Neural cell (in vitro differentiated cells): ENCODE results near the gene IGSF21. TPM values are rescaled to one million over a fixed set of nuclear protein-coding genes. Genes with fewer than 3 reads are reported as not detected.

ENCODE experiments used
- H2AFZ ChIP-seq: fragments of 200-600, 300-800 bp; sonication (generic), shearing (Covaris generic); 2 replicates; pipeline ENCODE4 v1.6.0; 2014; ENCODE audit warnings: low read depth, mild to moderate bottlenecking, antibody characterized with exemption, low read length, moderate library complexity
- H3F3A ChIP-seq: fragments of 200-600 bp; shearing (Covaris generic); 2 replicates; pipeline ENCODE4 v1.6.1; 2016; ENCODE audit warnings: mild to moderate bottlenecking, moderate library complexity, mixed read lengths, antibody characterized with exemption, low read length; ENCODE audit not compliant: insufficient read depth, poor library complexity, severe bottlenecking
- H3K27ac ChIP-seq: fragments of 200-600, 300-800 bp; sonication (generic), shearing (Covaris generic); 2 replicates; pipeline ENCODE4 v1.5.1; 2014; ENCODE audit warnings: mild to moderate bottlenecking, low read length, moderate library complexity
- H3K27me3 ChIP-seq: fragments of 300-800, 200-600 bp; sonication (generic), shearing (Covaris generic); 2 replicates; pipeline ENCODE4 v1.6.0; 2014; ENCODE audit warnings: mild to moderate bottlenecking, low read depth, low read length, moderate library complexity; ENCODE audit not compliant: insufficient read depth
- H3K36me3 ChIP-seq: fragments of 300-800, 200-600 bp; sonication (generic), shearing (Covaris generic); 2 replicates; pipeline ENCODE4 v1.5.1; 2014; ENCODE audit warnings: mild to moderate bottlenecking, antibody characterized with exemption, low read length, moderate library complexity; ENCODE audit not compliant: insufficient read depth
- H3K4me2 ChIP-seq: fragments of 300-800, 200-600 bp; sonication (generic), shearing (Covaris generic); 2 replicates; pipeline ENCODE4 v1.6.0; 2014; ENCODE audit warnings: mild to moderate bottlenecking, low read length
- H3K4me3 ChIP-seq: fragments of 300-800, 200-600 bp; sonication (generic), shearing (Covaris generic); 2 replicates; pipeline ENCODE4 v1.5.1; 2014; ENCODE audit warnings: mild to moderate bottlenecking, low read length, moderate library complexity
- H3K79me2 ChIP-seq: fragments of 200-600 bp; shearing (Covaris generic); replicated peaks from 2 replicates; pipeline ENCODE4 v1.6.0; 2014; ENCODE audit warnings: mild to moderate bottlenecking, low read length, moderate library complexity; ENCODE audit not compliant: insufficient read depth
- H3K9ac ChIP-seq: fragments of 300-800, 200-600 bp; sonication (generic), shearing (Covaris generic); 2 replicates; pipeline ENCODE4 v1.6.1; 2016; ENCODE audit warnings: mild to moderate bottlenecking, low read length, mixed read lengths
- H3K9me2 ChIP-seq: fragments of 200-600 bp; shearing (Covaris generic); 2 replicates; pipeline ENCODE4 v1.6.1; 2016; ENCODE audit warnings: mild to moderate bottlenecking, low read length, mixed read lengths; ENCODE audit not compliant: insufficient read depth
- H3K9me3 ChIP-seq: fragments of 200-600, 300-800 bp; sonication (generic), shearing (Covaris generic); 2 replicates; pipeline ENCODE4 v1.6.1; 2016; ENCODE audit warnings: mild to moderate bottlenecking, mixed run types, low read length, moderate library complexity, mixed read lengths
- H4K20me1 ChIP-seq: fragments of 200-600 bp; shearing (Covaris generic); 2 replicates; pipeline ENCODE4 v1.6.1; 2016; ENCODE audit warnings: mild to moderate bottlenecking, mixed run types; ENCODE audit not compliant: insufficient read depth
- CTCF ChIP-seq: fragments of 450-650 bp; IDR thresholded peaks from 2 replicates; pipeline ENCODE4 v1.5.1; 2014; ENCODE audit warnings: antibody characterized with exemption, mild to moderate bottlenecking, moderate library complexity; ENCODE audit not compliant: poor library complexity, severe bottlenecking
- EP300 ChIP-seq: fragments of 450-650 bp; conservative IDR thresholded peaks from 2 replicates; pipeline ENCODE4 v1.6.1; 2014; ENCODE audit warnings: antibody characterized with exemption, mild to moderate bottlenecking, moderate library complexity; ENCODE audit not compliant: poor library complexity, severe bottlenecking
- EZH2 ChIP-seq: fragments of 200-600, 300-800 bp; shearing (Covaris generic), sonication (generic); IDR thresholded peaks from 2 replicates; pipeline ENCODE4 v1.6.1; 2014; ENCODE audit warnings: antibody characterized with exemption, low read length, borderline replicate concordance, mild to moderate bottlenecking; ENCODE audit not compliant: insufficient read depth, poor library complexity, severe bottlenecking
- MXI1 ChIP-seq: fragments of 450-650 bp; conservative IDR thresholded peaks from 2 replicates; pipeline ENCODE4 v1.6.1; 2014; ENCODE audit warnings: antibody characterized with exemption, mild to moderate bottlenecking; ENCODE audit not compliant: poor library complexity, severe bottlenecking
- POLR2AphosphoS5 ChIP-seq: IDR thresholded peaks from 2 replicates; pipeline ENCODE4 v1.6.1; 2012
- RAD21 ChIP-seq: fragments of 450-650 bp; conservative IDR thresholded peaks from 2 replicates; pipeline ENCODE4 v1.6.1; 2014; ENCODE audit warnings: antibody characterized with exemption, mild to moderate bottlenecking, moderate library complexity
- REST ChIP-seq: IDR thresholded peaks from 2 replicates; pipeline ENCODE4 v1.6.1; 2012; ENCODE audit warnings: borderline replicate concordance
- SMC3 ChIP-seq: fragments of 450-650 bp; conservative IDR thresholded peaks from 2 replicates; pipeline ENCODE4 v1.6.1; 2014; ENCODE audit warnings: antibody characterized with exemption, mild to moderate bottlenecking, moderate library complexity; ENCODE audit not compliant: poor library complexity
- TAF1 ChIP-seq: IDR thresholded peaks from 2 replicates; pipeline ENCODE4 v1.6.1; 2012; ENCODE audit warnings: low read depth
- polyA plus RNA-seq: library from polyadenylated mRNA; depleted of rRNA; stranded (reverse); fragments of >200 nt; gene quantifications from 2 replicates; pipeline ENCODE4 v1.2.3, GENCODE V29; 2014

Gene IGSF21
- polyA plus RNA-seq, 1 donor from 2014 or later = 2.4 TPM

- Histone ChIP-seq H3K4me2 (no peak overlapping the region), H3K79me2 (no peaks in the 10 kb centered on the region), H3K9me3 (no peaks in the 10 kb centered on the region), H3K9ac (no peak overlapping the region), H4K20me1 (no peaks in the 10 kb centered on the region), H3K4me3 (no peak overlapping the region), H3K9me2 (no peaks in the 10 kb centered on the region), H3K27ac (no peak overlapping the region), H3K36me3 (no peaks in the 10 kb centered on the region), H3F3A (no peaks in the 10 kb centered on the region), H3K27me3 (no peaks in the 10 kb centered on the region), H2AFZ (no peak overlapping the region)
- TF ChIP-seq RAD21 = no peak
- no peak for TF ChIP-seq MXI1
- no peak for TF ChIP-seq REST
- no peak for TF ChIP-seq EZH2
- no peak for TF ChIP-seq EP300
- no peak for TF ChIP-seq CTCF
Measured at GRCh38 chr1:18121072-18121820, 13.6 kb downstream of the IGSF21 start.

- H3K36me3 ChIP-seq = no peaks in the 10 kb centered on the region
- no peak overlapping the region for H2AFZ ChIP-seq
- no peaks in the 10 kb centered on the region for H3K9me2 ChIP-seq
- no peak overlapping the region for H3K27ac ChIP-seq
- H3K4me2 ChIP-seq = no peak overlapping the region
- H3K9ac ChIP-seq = no peak overlapping the region
- H3F3A ChIP-seq = no peaks in the 10 kb centered on the region
- no peaks in the 10 kb centered on the region for H4K20me1 ChIP-seq
- no peaks in the 10 kb centered on the region for H3K27me3 ChIP-seq
- no peak overlapping the region for H3K4me3 ChIP-seq
- TF ChIP-seq MXI1 (no peak), RAD21 (no peak), TAF1 (no peak), POLR2AphosphoS5 (no peak), SMC3 (no peak)
- no peaks in the 10 kb centered on the region for H3K79me2 ChIP-seq
- H3K9me3 ChIP-seq = no peaks in the 10 kb centered on the region
Measured at GRCh38 chr1:18123467-18123992, 15.9 kb downstream of the IGSF21 start.
